HCT116 (cell line): ENCODE measurements around the gene TIMD4. TPM values are rescaled to one million over a fixed set of nuclear protein-coding genes. Genes with fewer than 3 reads are reported as not detected.

Experiments used
- ATAC-seq: fragments of 200-7000 bp; cut with Tn5 transposase; 2 replicates; pipeline ENCODE4 v1.9.1; 2020; ENCODE audit warnings: mild to moderate bottlenecking, moderate library complexity
- BruUV-seq: library from RNA; stranded (reverse); fragments of 400-500 nt; replicated peaks from 2 replicates; lab custom pipeline; 2021; lab: Mats Ljungman, UMichigan
- CTCF ChIA-PET: fragments of 300-600 bp; sonication (Branson Sonifier 250); formaldehyde crosslinking; loops from one replicate; lab custom pipeline; 2021; ENCODE audit warnings: antibody characterized with exemption; lab: Charles Lee
- POLR2A ChIA-PET: fragments of 300-600, 350-600 bp; sonication (Branson Sonifier 250); formaldehyde crosslinking; loops from one replicate; lab custom pipeline; 2021; ENCODE audit warnings: antibody characterized with exemption; lab: Charles Lee
- RAD21 ChIA-PET, 2 experiments: fragments of 300-600 bp; sonication (Branson Sonifier 250); formaldehyde crosslinking; loops; one replicate each; lab custom pipeline; 2023; ENCODE audit warnings: low total read pairs in 2 of 2; ENCODE audit not compliant: uncharacterized antibody in 2 of 2, unreplicated experiment in 2 of 2, low non-redundant PET in 1 of 2; lab: Charles Lee
- DNase-seq: peaks from one replicate; pipeline ENCODE4 v3.0.0-alpha.2; 2010; ENCODE audit warnings: low read depth, low spot score
- H2AFZ ChIP-seq: fragments of 200-600 bp; shearing (Covaris generic), sonication (generic); 2 replicates; pipeline ENCODE4 v1.6.1; 2017; ENCODE audit warnings: low read depth, mixed run types, mixed read lengths, antibody characterized with exemption, low read length; ENCODE audit not compliant: poor library complexity, severe bottlenecking
- H3K27ac ChIP-seq: 2 replicates; pipeline ENCODE4 v1.5.1; 2012; ENCODE audit warnings: low read depth, low read length
- H3K27me3 ChIP-seq: fragments of 200-600 bp; sonication (generic); 2 replicates; pipeline ENCODE4 v1.6.1; 2016; ENCODE audit warnings: mixed run types, low read length, mixed read lengths; ENCODE audit not compliant: insufficient read depth
- H3K36me3 ChIP-seq, 2 experiments: fragments of 200-500 bp in 1 of 2; fragments of 200-600 bp in 1 of 2; sonication (Bioruptor generic) in 1 of 2; sonication (generic) in 1 of 2; 2 replicates each; pipeline versions ENCODE4 v1.5.1 to v1.6.1; 2014 to 2016; ENCODE audit warnings: low read length in 2 of 2, inconsistent platforms in 1 of 2, mixed read lengths in 1 of 2, mixed run types in 1 of 2; ENCODE audit not compliant: insufficient read depth in 2 of 2, control insufficient read depth in 1 of 2
- H3K4me1 ChIP-seq, 2 experiments: fragments of 200-600 bp in 1 of 2; sonication (generic) in 1 of 2; 2 replicates each; pipeline versions ENCODE4 v1.5.1 to v1.6.1; 2012 to 2017; ENCODE audit warnings: low read length in 2 of 2, inconsistent platforms in 1 of 2, mild to moderate bottlenecking in 1 of 2, mixed read lengths in 1 of 2, mixed run types in 1 of 2, moderate library complexity in 1 of 2; ENCODE audit not compliant: insufficient read depth in 2 of 2, control insufficient read depth in 1 of 2
- H3K4me2 ChIP-seq: fragments of 200-600 bp; sonication (generic); 2 replicates; pipeline ENCODE4 v1.6.1; 2017; ENCODE audit warnings: mixed run types, low read length, mixed read lengths
- H3K4me3 ChIP-seq, 2 experiments: fragments of 200-600 bp in 1 of 2; sonication (generic) in 1 of 2; replicated peaks in 1 of 2; 2 replicates each; pipeline ENCODE4 v1.5.1; 2011 to 2016; ENCODE audit warnings: low read length in 2 of 2, control low read depth in 1 of 2, low read depth in 1 of 2, mild to moderate bottlenecking in 1 of 2, mixed read lengths in 1 of 2, mixed run types in 1 of 2
- H3K79me2 ChIP-seq: fragments of 200-600 bp; sonication (generic); 2 replicates; pipeline ENCODE4 v1.6.1; 2017; ENCODE audit warnings: mild to moderate bottlenecking, mixed run types, low read length, moderate library complexity, mixed read lengths; ENCODE audit not compliant: insufficient read depth
- H3K9ac ChIP-seq: fragments of 200-600 bp; sonication (generic); 2 replicates; pipeline ENCODE4 v1.6.1; 2016; ENCODE audit warnings: low read length, mixed read lengths
- H3K9me2 ChIP-seq: fragments of 200-600 bp; sonication (generic), shearing (Covaris generic); 2 replicates; pipeline ENCODE4 v1.6.1; 2017; ENCODE audit warnings: mixed run types, mild to moderate bottlenecking, moderate library complexity; ENCODE audit not compliant: insufficient read depth
- H3K9me3 ChIP-seq, 2 experiments: fragments of 200-500 bp in 1 of 2; fragments of 200-600 bp in 1 of 2; sonication (Bioruptor generic) in 1 of 2; sonication (generic) in 1 of 2; 2 replicates each; pipeline ENCODE4 v1.6.1; 2014 to 2017; ENCODE audit warnings: low read length in 2 of 2, mixed read lengths in 2 of 2, inconsistent platforms in 1 of 2, low read depth in 1 of 2, mild to moderate bottlenecking in 1 of 2, mixed run types in 1 of 2, moderate library complexity in 1 of 2; ENCODE audit not compliant: control insufficient read depth in 1 of 2, insufficient read depth in 1 of 2
- H4K20me1 ChIP-seq: fragments of 200-600 bp; sonication (generic), shearing (Covaris generic); 2 replicates; pipeline ENCODE4 v1.6.1; 2017; ENCODE audit warnings: mixed run types, mild to moderate bottlenecking, moderate library complexity; ENCODE audit not compliant: insufficient read depth
- ATF3 ChIP-seq: IDR thresholded peaks from 2 replicates; pipeline ENCODE4 v1.6.1; 2012
- CBX3 ChIP-seq: IDR thresholded peaks from 2 replicates; pipeline ENCODE4 v1.6.1; 2012; ENCODE audit warnings: low read depth
- EGR1 ChIP-seq: IDR thresholded peaks from 2 replicates; pipeline ENCODE4 v1.6.1; 2012; ENCODE audit warnings: low read depth
- ELF1 ChIP-seq: IDR thresholded peaks from 2 replicates; pipeline ENCODE4 v1.6.1; 2012; ENCODE audit warnings: low read depth, borderline replicate concordance
- EZH2 ChIP-seq: fragments of 200-600 bp; sonication (generic); IDR thresholded peaks from 2 replicates; pipeline ENCODE4 v1.6.1; 2017; ENCODE audit warnings: antibody characterized with exemption, mixed run types
- EZH2phosphoT487 ChIP-seq: fragments of 200-600 bp; IDR thresholded peaks from 2 replicates; pipeline ENCODE4 v1.6.1; 2018; ENCODE audit warnings: antibody characterized with exemption, borderline replicate concordance
- FOSL1 ChIP-seq: IDR thresholded peaks from 2 replicates; pipeline ENCODE4 v1.6.1; 2012; ENCODE audit warnings: low read depth
- JUND ChIP-seq: IDR thresholded peaks from 2 replicates; pipeline ENCODE4 v1.6.1; 2012
- MAX ChIP-seq: IDR thresholded peaks from 2 replicates; pipeline ENCODE4 v1.6.1; 2012
- POLR2A ChIP-seq: IDR thresholded peaks from 2 replicates; pipeline ENCODE4 v1.7.0; 2011; ENCODE audit warnings: borderline replicate concordance; ENCODE audit not compliant: insufficient read depth, insufficient read length; ENCODE audit errors: extremely low read depth
- POLR2AphosphoS5 ChIP-seq: IDR thresholded peaks from 2 replicates; pipeline ENCODE4 v1.6.1; 2011; ENCODE audit warnings: mild to moderate bottlenecking, low read depth, low read length, moderate library complexity
- RAD21 ChIP-seq: IDR thresholded peaks from 2 replicates; pipeline ENCODE4 v1.6.1; 2012; ENCODE audit warnings: low read depth, mild to moderate bottlenecking
- REST ChIP-seq: IDR thresholded peaks from 2 replicates; pipeline ENCODE4 v1.6.1; 2012; ENCODE audit warnings: low read depth
- SIN3A ChIP-seq: IDR thresholded peaks from 2 replicates; pipeline ENCODE4 v1.6.1; 2012; ENCODE audit warnings: low read depth
- SP1 ChIP-seq: IDR thresholded peaks from 2 replicates; pipeline ENCODE4 v1.6.1; 2012; ENCODE audit warnings: low read depth
- SRF ChIP-seq: IDR thresholded peaks from 2 replicates; pipeline ENCODE4 v1.6.1; 2012; ENCODE audit warnings: low read depth
- YY1 ChIP-seq: IDR thresholded peaks from 2 replicates; pipeline ENCODE4 v1.6.1; 2011; ENCODE audit warnings: low read length, low read depth, moderate library complexity, mild to moderate bottlenecking; ENCODE audit not compliant: insufficient replicate concordance; ENCODE audit errors: extremely low read depth
- ZBTB33 ChIP-seq: IDR thresholded peaks from 2 replicates; pipeline ENCODE4 v1.6.1; 2011; ENCODE audit warnings: mild to moderate bottlenecking, low read length, moderate library complexity; ENCODE audit not compliant: insufficient replicate concordance; ENCODE audit errors: extremely low read depth
- ZFX ChIP-seq: fragments of 450-650 bp; IDR thresholded peaks from 2 replicates; pipeline ENCODE4 v1.6.1; 2017
- intact Hi-C: fragments of 100-400 bp; cut with micrococcal nuclease; formaldehyde crosslinking; loops from 2 replicates; pipeline ENCODE4 v1.10.0; 2022
- total RNA-seq: library from RNA; stranded (reverse); gene quantifications from one replicate; pipeline ENCODE4 v1.2.1, GENCODE V29; 2021; ENCODE audit not compliant: unreplicated experiment

Gene TIMD4
- total RNA-seq, 1 experiment from 2014 or later: not detected

GRCh38 chr5:156893517-156893916 is 69.5 kb downstream of the TIMD4 start (continued):
- no peak for TF ChIP-seq ZBTB33
- TF ChIP-seq ATF3: no peak
- no peak for TF ChIP-seq MAX
- TF ChIP-seq POLR2AphosphoS5: no peak
- TF ChIP-seq CBX3: no peak
- no peak for TF ChIP-seq ELF1
- TF ChIP-seq EZH2: no peak
- TF ChIP-seq FOSL1: no peak

GRCh38 chr5:156892864-156893263 is 70.2 kb downstream of the TIMD4 start:
- BruUV-seq: no TSS peak
- intact Hi-C loops: no loop called here

More at GRCh38 chr5:156892864-156893263, 70.2 kb downstream of the TIMD4 start:
- ChIA-PET CTCF (no interaction called here), RAD21 (no interaction called here), POLR2A (no interaction called here)
- Histone ChIP-seq H3K4me3 (no peak overlapping the region), H2AFZ (no peak overlapping the region), H3K4me1 (no peaks in the 10 kb centered on the region), H3K9me2 (no peaks in the 10 kb centered on the region), H3K36me3 (no peaks in the 10 kb centered on the region), H3K27ac (no peak overlapping the region), H3K79me2 (no peaks in the 10 kb centered on the region), H3K9ac (no peak overlapping the region), H4K20me1 (no peaks in the 10 kb centered on the region)
- DNase-seq: no peak
- TF ChIP-seq POLR2AphosphoS5: no peak
- no peak for TF ChIP-seq SRF
- TF ChIP-seq YY1: no peak
- no peak for TF ChIP-seq REST
- no peak for TF ChIP-seq SP1
- no peak for TF ChIP-seq EZH2phosphoT487
- no peak for TF ChIP-seq ZFX
- no peak for TF ChIP-seq ZBTB33
- TF ChIP-seq JUND: no peak
- no peak for TF ChIP-seq RAD21
- TF ChIP-seq POLR2A: no peak
- no peak for TF ChIP-seq EGR1
- TF ChIP-seq SIN3A: no peak
- TF ChIP-seq, all 23 proteins: peak for 0
- Histone ChIP-seq H3K9me3 (no peaks in the 10 kb centered on the region), H3K27me3 (peaks cover 15% of the 10 kb centered on the region), H3K4me2 (no peak overlapping the region)
- no peak for ATAC-seq
